GM21619 (cell line): ENCODE data around the gene RFX4.

Experiments
- ATAC-seq: cut with Tn5 transposase; IDR thresholded peaks from one replicate; pipeline ENCODE4 v1.9.1; 2021; ENCODE audit not compliant: unreplicated experiment

The RFX4 gene

DNA sequence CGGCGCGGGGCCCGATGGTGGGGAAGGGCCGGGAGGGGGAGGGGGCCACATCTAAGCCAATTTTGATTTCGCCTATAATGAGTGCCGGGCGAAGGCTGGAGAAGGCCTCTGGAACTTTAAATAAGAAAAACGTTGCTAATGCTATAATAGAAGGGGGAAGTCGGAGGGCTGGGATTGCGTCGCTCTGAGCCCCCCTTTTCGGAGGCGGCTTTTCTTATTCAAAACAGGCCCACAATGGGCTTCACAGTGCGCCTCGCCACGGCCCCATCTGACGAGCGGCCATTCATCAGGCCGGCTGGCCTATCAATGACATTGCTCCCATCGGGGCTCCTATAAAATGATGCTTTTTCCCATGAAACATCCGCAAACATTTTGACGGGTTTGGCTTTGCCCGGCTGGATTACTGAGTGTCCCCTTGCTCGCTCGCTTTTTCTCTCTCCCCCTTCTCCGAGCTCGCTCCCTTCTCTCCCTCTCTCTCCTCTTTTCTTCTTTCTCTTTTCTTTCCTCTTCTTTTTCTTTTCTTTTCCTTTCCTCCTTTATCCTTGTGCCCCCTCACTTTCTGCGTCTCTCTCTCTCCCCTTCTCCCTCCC, at the start of gene RFX4:
Gene RFX4 (plus strand): TSS at position 364 of the 590 bp plus-strand sequence. CDS start 317 bp downstream, outside the sequence.
- no peak for ATAC-seq

DNA sequence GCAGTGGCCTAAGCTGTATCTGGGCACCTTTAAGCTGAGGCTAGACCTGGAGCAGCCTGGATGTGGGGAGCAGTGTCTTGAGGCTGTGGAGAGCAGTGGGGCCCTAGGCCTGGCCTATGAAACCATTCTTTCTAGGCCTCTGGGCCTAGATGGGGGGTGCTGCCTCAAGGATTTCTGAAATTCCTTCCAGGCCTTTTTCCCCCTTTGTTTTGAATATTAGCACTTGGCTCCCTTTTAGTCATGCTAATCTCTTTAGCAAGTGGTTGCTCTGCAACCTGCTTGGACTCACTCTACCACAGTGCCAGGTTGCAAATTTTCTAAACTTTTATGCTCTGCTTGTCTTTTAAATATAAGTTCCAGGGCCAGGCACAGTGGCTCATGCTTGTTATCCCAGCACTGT, 41.6 kb upstream of the RFX4 start:
- no peak for ATAC-seq

DNA sequence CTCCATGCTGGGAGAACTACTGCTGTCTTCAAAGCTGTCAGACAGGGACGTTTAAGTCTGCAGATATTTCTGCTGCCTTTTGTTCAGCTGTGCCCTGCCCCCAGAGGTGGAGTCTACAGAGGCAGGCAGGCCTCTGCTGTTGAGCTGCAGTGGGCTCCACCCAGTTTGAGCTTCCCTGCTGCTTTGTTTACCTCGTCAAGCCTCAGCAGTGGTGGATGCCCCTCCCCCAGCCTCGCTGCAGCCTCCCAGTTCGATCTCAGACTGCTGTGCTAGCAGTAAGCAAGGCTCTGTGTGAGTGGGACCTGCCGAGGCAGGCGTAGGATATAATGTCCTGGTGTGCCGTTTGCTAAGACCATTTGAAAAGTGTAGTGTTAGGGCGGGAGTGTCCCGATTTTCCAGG, 31.4 kb upstream of the RFX4 start:
- no peak for ATAC-seq

DNA sequence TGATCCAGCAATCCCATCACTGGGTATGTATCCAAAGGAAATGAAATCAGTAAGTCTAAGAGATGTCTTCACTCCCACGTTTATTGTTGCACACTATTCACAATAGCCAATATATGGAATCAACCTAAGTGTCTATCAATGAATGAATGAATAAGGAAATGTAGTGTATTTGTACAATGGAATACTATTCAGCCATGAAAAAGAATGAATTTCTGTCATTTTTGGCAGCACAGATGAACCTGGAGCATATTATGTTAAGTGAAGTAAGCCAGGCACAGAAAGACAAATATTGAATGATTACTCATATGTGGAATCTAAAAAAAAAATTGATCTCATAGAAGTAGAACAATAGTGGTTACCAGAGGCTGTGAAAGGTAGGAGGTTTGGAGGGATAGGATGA, 30.6 kb upstream of the RFX4 start:
- ATAC-seq: no peak

DNA sequence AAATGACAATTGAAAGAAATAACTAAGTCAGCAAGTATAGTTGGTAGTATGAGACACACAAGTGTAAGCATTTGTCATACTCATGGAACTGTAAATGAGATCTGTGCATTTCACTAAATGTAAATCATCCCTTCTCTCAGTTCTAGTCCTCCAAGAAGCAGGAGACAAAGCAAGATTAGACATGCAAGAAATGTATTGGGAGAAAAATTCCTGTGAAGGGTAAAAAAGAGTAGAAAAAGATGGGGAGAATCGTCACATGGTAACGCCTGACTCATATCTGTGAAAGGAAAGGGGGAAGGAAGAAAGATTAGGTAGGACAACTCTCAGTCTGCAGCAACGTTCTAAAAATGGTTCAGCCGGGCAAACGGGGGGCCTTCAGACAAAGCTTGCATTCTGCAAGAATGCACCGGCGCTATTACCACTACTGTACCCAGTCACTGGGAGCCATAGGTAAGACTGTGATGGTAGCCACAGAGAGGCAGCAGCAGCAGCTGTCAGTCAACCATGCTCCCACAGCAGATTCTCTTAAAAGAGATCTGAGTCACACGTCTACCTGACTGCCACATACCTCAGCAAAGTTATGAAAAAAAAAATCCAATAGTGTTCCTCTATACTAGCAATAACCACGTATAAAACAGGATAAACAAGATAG, 18.0 kb upstream of the RFX4 start:
- no peak for ATAC-seq

DNA sequence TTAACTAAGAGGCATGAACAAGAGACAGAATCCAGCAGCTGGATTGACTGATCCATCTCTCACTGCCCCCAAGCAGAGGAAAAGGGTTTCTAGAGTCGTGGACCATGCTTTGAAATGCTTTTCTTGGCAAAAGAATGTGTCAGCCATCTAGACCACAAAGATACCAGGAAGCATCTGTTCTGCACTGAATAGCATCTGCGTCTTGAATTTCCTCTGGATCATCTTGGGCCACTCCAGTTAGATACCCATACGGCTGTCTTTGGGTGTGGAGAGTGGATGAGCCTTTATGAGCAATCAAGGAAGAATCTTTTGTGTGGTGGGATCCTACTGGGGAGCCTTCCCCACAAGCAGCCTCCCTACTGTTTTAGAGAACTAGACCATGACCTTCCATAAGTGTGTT, 16.0 kb upstream of the RFX4 start:
- no peak for ATAC-seq

DNA sequence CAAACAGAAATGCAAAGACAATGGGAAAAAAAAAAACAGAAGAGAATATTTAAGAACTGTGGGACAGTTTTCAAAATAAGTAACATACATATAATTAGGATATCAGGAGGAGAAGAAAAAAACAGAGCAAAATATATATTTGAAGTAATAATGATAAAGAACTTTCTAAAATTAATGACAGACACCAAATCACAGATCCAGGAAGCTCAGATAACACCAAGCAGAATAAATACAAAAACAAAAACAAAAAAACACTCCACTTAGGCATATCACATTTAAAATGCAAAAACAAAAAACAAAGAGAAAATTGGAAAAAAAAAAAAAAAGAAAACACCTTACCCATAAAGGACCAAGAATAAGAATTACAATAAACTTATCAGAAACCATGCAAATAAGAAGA, 9.6 kb upstream of the RFX4 start:
- no peak for ATAC-seq

DNA sequence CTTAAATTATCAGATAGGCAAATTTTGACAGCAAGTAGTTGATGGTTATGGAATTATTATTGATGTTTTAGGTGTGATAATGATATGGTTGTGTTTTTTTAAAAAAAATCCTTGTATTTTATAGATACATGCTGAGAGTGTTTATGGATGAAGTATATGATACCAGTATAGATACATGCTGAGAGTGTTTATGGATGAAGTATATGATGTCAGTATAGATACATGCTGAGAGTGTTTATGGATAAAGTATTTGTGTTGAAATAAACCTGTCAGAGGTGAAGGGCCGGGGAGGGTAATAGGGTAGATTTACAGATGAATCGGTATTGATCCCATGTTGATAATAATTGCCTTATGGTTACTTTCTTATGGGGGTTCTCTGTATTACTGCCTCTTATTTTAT, 6.0 kb upstream of the RFX4 start:
- no peak for ATAC-seq

DNA sequence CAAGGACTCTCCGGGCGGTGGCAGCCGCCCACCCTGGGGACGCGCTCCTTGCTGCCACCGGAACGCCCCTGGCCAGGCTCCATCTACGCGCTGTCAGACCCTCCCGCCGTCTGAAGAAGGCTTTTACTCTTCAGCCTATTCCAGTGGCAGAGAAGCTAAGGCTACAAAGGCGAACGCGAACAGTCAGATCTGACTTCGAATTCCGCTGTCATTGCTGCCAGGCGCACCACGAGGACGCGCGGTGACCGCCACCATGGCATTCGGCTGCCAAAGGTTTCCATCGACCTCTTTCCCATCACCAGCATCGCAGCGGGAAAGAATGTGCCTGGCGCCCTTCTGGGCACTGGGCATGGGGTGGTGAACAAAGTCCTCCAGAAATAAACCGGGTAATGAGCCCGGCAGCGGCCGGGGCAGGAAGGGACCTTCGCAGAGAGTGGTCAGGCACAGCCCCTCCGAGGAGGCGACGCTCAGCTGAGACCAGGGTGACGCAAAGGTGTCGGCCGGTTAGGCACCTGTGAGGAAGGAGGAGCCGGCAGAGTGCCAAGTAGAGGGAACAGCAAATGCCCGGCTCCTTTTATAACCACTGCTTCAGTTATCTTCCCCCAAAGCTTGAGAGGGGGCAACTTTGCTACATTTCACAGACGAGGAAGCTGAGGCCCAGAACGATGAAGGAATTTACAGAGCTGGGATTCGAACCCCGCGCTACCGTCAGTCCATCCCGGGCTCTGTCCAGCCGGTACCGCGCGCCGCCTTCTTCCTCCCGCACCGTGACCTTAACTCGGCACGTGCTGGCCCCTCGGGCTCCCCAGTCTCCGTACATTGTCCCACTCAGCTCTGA, 1.9 kb upstream of the RFX4 start:
- no peak for ATAC-seq

DNA sequence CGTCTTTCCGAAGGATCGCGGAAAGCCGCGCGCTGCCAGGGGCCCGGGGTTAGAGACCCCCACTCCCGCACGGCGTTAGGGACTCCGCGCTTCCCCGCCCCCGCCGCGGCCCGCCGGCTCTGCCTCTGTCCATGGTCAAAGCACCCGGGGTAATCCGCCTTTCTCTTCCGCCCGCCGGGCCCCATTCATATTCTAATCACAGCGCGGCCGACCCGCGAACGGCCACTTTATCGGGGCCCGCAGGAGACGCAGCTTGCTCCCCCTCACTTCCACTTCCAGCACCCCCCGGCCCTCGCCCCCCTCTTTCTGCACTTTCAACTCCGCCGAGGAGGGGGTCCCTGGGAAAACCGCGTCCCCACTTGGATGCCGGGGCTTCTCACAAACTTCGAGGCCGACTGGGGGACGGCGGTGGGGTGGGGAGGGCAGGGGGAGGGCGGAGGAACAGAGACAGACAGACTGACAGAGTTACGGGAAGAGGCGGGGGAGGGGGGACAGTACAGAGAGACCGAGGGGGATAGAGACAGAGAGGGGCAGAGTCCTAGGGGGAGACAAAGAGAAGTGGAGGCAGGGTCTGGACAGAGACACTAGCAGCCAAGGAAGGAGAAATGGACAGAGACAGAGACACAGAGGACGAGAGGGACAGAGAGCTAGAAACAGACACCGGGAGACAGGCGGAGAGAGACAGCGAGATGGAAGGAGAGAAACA, 1.1 kb upstream of the RFX4 start:
- ATAC-seq: no peak

DNA sequence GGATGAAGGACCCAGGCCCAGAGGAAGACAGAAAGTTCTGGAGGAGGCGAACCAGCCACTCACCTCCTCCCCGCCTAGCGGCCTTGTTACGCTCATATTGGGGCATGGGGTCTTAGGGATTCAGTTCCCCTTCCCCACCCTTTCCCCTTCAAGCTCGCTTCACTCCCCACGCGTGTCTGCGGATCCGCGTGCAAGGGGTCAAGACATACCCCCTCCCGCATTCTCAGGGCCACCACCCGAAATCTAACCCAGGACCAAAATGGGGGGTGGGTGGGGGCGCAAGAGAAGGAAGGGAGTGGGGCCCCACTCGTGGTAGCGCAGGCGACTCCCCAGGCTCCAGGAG, 584 bp upstream of the RFX4 start:
- no peak for ATAC-seq

DNA sequence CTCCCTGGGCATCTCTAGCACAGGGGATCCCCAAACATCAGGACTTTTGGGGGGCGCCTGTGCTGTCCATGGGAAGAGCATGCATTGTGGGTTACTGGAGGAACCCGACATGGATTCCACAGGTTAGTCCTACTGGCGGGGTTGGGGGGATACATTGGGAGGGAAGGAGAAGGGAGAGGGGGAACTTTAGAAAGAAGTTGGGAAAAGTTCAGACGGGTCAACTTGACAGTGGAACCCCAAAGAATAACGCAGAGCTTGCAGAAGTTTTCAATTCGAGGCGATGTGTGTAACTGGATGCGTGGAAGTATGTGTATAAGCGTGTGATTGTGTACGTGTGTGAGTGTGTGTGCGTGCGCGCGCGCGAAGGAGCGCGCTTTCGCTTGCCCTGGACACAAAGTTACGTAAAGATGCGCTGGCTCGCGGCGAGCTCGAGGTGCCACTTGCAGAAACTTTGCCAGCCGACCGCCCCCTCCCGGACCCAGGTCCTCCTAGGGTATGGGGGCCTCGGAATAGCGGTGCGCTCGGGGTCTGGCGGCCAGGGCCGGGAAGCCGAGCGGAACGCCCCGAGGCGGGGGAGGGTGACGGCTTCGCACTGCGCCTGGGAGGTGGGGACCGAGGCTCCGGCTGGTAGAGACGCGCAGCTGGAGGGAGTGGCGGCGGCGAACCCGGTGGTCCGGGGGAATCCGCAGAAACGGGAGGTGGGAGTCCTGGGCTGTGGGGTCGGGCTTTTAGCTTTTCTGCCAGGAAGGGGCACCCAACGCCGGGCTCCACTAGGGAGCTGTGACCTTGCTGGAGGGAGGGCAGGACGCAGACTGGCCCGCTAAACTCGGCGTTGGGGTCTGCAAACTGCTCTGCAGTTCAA, 669 bp downstream of the RFX4 start:
- no peak for ATAC-seq

DNA sequence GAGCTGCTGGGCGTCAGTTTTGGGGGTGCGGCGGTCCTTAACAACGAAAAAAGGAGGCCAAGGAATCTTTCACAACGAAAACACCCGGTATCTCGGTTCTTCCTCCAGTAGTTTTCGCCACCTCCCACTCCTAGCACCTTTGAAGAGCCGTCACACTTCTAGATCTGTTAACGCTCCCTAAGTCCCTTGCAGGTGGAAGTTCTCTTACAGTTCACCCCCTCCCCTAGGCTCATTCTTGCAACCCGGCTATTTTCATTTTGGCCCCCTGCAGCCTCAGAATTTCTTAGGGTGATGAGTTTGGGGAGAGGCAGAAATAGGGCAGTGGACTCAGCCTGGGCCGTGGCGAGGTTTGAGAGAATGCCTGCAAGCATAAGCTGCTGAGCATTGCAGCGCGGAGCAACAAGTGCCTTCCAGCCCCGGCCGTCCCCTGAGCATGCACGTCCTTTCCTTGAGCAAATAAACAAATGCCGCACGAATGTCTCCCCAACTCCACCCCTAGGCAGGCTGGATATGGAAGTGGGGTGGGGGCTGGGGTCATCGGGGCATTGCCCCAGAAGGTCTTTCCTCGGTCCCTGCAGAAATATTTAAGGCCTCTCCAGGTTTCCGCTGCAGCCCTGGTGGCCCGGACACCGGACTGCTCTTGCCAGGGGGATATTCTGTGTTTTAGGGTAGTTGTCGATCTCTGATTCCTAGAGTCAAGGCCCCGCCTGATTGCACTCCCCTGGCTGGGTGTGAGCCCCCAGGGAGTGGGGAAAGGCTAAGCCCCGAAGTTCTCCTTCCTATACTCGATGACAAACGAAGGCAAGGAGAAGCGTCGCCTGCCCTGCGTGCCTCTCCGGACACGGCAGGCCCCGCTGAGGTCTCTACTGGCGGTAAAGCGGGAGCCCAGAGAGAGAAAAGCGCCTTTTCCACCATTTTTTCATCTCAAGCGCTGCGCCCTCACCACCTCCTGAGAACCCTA, 1.6 kb downstream of the RFX4 start:
- no peak for ATAC-seq

DNA sequence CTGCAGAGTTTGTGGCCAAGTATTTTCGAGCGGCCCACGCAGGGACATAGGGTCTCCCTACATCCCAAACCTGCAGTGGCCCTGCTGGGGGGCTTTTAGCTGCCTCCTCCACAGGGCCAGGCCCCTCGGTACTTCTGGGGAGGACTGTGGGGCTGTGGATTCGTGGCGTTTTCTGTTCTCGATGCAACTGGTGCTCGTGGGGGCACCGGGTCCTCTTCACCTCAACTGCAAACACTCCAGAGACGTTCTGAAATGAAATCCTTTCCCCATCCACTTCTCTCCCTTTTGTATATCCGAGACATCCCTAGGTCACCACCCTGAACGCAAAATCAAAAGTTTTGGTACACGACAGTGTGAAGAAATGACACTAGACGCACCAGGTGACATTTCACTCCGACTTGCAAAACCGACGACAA, 2.3 kb downstream of the RFX4 start:
- no peak for ATAC-seq

DNA sequence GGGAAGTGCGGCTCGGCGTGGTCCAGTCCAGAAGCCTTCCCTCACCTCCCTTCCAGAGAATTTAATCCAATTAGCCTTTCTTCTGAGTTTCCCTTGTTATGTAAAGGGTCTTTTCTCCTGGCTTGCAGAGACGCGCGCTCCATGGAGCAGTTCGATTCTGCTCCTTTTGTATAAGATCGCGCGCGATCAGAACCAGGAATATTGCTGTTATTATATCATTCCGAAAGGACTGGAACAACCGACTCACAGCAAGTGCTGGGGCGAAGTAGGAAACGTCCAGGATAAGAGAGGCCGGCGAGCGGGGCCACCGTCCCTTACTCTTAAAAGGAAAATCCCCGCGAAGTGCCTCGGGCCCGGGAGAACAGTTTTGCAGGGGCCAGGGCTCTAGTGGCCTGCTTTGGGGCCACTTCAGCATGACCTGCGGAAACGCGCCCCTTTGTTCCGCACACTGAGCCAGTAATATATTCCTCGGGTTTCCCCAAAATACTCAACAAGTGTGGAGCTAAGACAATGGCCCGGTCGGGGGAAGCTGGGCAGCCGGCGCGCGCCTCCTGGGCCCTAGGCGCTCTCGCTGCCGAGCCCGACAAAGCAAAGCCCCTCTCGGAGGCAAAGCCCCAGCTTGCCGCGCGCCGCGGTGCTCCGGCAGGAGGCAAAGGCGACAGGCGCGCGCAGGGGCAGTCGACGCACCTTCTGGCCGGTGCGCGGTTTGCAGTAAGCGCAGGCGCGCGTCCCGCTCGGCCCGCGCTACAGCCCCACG, 2.9 kb downstream of the RFX4 start:
- ATAC-seq: no peak

DNA sequence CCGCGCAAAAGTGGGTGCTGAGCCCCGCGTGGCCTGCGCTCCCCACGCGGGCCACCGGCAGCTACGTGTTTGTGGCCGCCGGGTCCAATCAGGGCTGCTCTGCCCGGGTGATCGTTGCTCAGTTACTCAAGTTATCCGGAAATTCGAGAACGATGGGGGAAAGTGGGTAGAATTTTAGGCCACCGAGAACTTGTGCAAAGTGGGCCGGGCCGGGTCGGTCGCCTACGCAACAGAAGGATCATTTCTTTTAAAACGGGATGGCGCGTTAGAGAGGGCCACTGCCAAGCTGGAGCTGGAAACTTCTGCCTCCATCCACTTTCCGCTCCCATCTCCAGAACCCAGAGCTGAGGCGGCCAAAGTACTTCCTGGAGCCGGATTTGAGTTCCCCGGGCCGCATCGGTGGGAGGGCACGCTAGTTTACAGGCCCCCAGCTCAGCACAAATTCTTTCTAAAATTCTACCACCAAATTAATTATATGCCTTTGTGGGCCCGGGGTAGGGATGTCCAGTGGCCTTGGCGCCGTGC, 3.5 kb downstream of the RFX4 start:
- ATAC-seq: no peak

DNA sequence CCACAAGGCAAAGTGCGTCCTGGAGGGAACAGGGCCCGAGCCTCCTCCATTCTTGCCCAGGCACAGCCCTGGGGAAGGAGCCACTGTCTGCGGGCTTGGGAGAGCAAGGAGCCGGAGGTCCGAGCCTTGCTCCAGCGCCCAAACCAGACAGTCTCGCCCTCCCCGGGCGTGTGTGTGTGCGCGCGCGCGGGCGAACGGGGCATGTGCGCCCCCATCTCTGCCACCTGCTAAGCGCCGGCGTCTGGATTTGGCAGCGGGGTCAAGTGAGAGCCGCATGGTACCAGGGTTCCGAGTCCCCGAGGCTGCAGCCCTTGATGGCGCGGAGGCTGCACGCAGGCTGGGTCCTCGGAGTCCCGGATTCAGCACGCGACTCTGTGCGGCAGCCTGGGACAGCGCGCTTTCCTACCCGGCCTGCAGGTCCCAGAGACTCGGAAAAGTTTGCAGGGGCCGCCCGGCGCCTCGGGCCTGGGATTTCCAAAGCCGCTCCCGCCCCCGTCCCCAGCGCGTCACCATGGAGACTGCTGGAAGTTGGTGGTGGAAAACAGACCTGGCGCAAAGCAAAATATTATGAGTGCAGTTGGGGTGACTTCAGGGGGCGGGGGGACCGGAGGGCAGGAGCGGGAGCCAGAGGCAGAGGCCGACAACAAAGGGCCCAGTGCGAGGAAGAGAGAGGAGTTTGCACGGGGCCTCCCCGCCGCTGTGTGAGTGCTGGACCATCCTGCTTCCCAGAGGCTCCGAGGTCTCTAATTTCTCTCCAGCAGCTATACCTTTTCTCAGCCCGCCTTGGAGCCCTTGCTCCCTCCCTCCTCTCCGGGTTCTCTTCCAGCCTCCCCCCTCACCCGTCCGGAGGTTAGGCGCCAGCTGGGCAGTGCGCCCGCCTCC, 4.2 kb downstream of the RFX4 start:
- ATAC-seq: no peak

DNA sequence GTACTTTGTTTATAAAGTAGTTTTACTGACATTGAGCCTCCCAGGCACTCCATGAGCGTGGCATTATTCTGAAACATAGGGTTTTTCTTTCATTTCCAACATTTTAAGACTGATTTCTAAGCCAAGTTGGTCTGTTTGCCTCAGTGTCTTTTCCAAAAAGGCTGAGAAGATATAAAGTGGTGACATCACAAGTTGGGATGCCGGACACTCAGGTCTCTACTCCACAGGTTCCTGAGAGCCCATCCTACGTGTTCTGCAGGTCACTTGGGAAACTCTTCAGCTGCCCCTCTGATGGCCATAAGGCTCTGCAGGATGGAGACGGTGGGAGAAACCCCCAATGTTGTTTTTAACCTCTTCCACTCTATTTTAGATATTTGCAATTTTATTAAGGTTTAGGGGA, 6.0 kb downstream of the RFX4 start:
- ATAC-seq: no peak
